Rectal smooth muscle tissue (tissue), 1 donor: ENCODE results near the gene DMBX1.

Experiments
- H3K27ac ChIP-seq: one replicate; pipeline ENCODE4 v1.7.0; 2013; ENCODE audit warnings: low read depth, low read length, inconsistent platforms
- H3K27me3 ChIP-seq: one replicate; pipeline ENCODE4 v1.7.0; 2013; ENCODE audit warnings: low read length; ENCODE audit not compliant: control insufficient read depth, insufficient read depth
- H3K36me3 ChIP-seq: one replicate; pipeline ENCODE4 v1.7.0; 2013; ENCODE audit warnings: low read length; ENCODE audit not compliant: control insufficient read depth, insufficient read depth
- H3K4me1 ChIP-seq: one replicate; pipeline ENCODE4 v1.7.0; 2013; ENCODE audit warnings: low read length; ENCODE audit not compliant: control insufficient read depth, insufficient read depth
- H3K4me3 ChIP-seq: one replicate; pipeline ENCODE4 v1.7.0; 2013; ENCODE audit warnings: low read length
- H3K9ac ChIP-seq: one replicate; pipeline ENCODE4 v1.7.0; 2013; ENCODE audit warnings: low read length

DMBX1 gene

DNA sequence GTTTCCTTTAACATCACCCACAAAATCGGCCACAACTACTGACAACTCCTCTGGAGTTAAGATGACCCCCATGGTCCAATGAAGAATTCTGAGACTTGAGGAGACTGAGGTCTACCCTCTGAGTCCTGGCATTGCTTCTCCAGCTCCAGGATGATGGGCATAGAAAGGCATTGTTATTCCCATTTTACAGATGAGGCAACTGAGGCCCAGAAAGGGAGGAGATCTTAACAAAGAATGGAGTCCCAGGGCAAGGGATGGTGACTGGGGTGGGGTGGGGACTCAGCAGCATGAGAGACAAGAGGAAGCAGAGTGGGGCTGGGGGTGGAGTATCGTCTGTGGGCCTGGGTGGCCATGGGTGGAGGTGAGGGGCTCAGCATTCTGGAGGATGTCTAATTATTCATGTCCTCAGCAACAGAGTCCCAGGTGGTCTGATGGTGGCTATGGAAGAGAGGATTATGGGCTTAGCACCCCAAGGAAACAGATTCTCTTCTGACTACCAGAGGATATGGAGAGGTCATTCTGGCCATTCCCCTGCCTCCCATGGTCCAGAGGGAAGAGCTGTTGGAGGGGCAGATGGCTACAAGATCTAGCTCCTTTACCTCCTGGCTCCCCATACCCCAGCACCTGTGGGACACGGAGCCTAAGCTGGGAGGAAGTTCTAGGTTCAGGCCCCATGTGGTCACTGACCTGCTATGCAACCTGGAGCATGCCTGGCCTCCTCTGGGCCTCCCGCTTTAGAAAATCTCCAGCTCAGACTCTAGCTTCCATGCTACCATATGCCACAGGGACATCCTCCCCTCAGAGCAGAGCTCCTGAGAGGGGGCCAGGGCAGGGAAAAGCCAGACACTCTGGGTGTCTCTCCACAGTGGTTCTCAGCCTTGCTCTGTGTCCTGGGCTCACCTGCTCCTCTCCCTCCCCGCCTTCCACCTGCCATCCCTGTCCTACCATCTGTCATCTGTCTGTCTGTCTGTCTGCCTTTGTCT is 37.4 kb upstream of the DMBX1 start:
- Histone ChIP-seq H3K27me3 (peaks cover 29% of the 10 kb centered on the region), H3K36me3 (no peaks in the 10 kb centered on the region), H3K4me1 (no peaks in the 10 kb centered on the region), H3K4me3 (no peak overlapping the region), H3K9ac (no peak overlapping the region), H3K27ac (no peak overlapping the region)

DNA sequence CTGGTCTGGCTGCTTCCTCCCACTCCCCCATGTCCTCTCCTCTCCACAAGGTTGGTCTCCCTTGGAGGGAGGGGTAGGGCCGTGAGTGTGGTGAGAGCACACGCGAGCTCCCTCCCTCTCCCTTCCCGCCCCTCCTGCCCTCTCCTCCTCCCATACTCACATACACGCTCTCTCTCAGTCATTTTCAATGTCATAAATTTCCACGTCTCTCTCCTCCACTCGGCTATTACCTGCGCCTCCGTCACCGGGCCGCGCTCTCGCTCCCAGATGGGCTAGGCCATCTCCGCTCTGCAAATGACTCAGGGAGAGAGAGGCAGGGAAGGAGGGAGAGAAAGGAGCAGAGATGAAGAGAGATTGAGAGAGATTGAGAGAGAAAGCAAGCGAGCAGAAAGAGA is 36.7 kb upstream of the DMBX1 start:
- peaks cover 23% of the 10 kb centered on the region for H3K27me3 ChIP-seq
- H3K4me3 ChIP-seq: no peak overlapping the region
- no peak overlapping the region for H3K9ac ChIP-seq
- no peak overlapping the region for H3K27ac ChIP-seq
- no peaks in the 10 kb centered on the region for H3K4me1 ChIP-seq
- no peaks in the 10 kb centered on the region for H3K36me3 ChIP-seq

DNA sequence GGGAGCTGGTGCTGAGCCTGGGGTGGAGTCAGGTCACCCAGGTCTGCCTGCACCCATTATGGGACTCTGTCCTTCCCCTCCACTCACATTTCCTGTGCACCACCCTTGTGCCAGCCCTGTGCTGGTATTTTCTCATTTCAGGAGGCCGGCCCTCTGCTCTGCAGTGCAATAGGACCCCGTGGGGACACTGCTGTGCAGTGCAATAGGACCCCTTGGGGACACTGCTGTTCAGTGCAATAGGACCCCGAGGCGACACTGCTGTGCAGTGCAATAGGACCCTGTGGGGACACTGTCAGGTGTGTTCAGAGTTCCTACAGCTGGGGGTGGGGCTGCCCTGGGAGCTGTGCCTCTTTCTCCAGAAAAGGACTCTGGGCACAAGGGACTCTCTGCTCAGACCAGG is 36.2 kb upstream of the DMBX1 start:
- Histone ChIP-seq H3K36me3 (no peaks in the 10 kb centered on the region), H3K4me1 (no peaks in the 10 kb centered on the region), H3K27ac (no peak overlapping the region), H3K9ac (no peak overlapping the region), H3K27me3 (peaks cover 22% of the 10 kb centered on the region), H3K4me3 (no peak overlapping the region)

DNA sequence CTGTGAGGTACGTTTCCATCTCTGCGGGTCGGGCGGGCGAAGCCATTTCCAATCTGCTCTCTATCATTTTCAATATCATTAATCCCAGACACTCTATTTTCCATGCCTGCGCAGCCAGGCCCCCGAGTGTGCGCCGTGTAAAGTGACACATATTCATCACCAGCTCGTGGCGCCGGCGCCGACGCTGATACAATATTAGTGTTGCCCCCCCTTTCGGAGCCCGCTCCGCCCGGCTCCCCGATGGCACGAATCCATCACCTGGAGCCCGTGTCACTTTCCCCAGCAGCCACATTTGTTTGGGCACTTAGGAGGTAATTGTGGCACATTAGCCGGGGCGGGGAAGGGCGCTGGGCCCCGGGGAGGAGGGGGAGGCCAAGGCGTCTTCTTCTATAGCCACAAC is 33.7 kb upstream of the DMBX1 start:
- Histone ChIP-seq H3K36me3 (no peaks in the 10 kb centered on the region), H3K4me1 (no peaks in the 10 kb centered on the region), H3K9ac (no peak overlapping the region), H3K27me3 (peaks cover 11% of the 10 kb centered on the region), H3K27ac (no peak overlapping the region), H3K4me3 (no peak overlapping the region)

DNA sequence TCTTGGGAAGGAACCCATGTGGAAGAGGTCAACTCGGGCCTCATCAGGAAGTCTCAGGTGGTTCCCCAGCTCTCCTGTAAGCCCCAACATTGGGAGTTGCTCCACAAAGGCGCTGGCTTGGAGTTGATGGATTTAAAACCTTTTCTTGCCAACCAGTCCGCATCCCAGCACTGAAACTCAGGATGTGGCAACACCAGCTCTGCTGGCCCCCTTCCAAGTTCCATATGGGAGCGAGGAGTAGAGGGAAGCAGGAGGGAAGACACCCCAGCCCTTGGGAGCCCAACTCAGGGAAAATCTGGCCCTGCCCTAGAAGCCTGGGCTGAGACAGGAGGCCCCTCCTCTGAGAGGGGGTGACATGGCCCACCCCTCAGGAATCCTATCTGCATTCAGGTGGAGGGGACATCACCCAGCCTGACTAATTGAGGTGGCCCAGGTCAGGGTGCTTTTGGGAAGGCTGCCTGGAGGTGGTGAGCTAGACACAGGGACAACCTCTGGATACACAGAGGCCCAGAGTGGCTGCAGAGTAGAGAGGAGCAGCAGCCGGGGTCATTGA is 33.1 kb upstream of the DMBX1 start:
- no peak overlapping the region for H3K27ac ChIP-seq
- H3K27me3 ChIP-seq: peaks cover 10% of the 10 kb centered on the region
- H3K9ac ChIP-seq: no peak overlapping the region
- no peaks in the 10 kb centered on the region for H3K36me3 ChIP-seq
- no peaks in the 10 kb centered on the region for H3K4me1 ChIP-seq
- no peak overlapping the region for H3K4me3 ChIP-seq

DNA sequence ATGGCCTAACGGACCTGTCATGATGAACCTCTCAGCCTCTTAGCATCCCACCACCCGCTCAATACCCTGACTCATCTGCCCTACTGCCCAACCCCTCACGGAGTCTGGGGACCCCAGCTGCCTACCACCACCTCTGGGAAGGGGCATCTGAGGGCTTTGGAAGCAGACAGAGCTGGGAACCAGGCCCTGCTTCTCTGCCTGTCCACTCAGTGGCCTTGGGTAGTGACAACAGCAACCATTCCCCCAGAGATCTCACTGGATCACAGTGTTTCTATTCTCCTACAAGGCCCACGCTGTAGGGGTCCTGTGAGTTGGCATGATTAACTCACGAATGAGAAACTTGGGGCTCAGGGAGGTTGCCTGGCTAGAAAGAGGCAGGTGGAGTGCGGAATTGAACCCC is 32.5 kb upstream of the DMBX1 start:
- no peaks in the 10 kb centered on the region for H3K36me3 ChIP-seq
- no peak overlapping the region for H3K9ac ChIP-seq
- no peak overlapping the region for H3K4me3 ChIP-seq
- H3K4me1 ChIP-seq: no peaks in the 10 kb centered on the region
- H3K27ac ChIP-seq: no peak overlapping the region
- peaks cover 4% of the 10 kb centered on the region for H3K27me3 ChIP-seq

DNA sequence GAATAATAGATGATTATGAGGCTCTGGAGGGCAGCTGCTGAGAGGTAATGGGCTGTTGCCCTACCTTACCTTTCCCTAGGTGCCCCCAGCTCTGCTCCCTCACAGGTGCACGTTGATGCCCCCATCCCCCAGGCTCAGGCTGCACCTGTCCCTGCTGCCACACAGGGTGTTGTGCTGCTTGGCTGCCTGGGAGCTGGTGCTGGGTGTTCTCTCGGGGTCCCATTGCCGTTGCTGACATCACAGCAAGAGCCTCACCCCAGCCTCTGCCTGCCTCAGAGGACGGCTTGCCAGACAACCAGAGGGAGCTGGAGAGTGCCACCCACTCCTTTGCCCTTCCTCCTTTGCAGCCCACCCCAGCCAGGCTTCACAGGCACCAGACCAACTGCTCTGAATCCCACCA is 31.4 kb upstream of the DMBX1 start:
- Histone ChIP-seq H3K27ac (no peak overlapping the region), H3K4me1 (no peaks in the 10 kb centered on the region), H3K27me3 (peaks cover 2% of the 10 kb centered on the region), H3K9ac (no peak overlapping the region), H3K36me3 (no peaks in the 10 kb centered on the region), H3K4me3 (no peak overlapping the region)

DNA sequence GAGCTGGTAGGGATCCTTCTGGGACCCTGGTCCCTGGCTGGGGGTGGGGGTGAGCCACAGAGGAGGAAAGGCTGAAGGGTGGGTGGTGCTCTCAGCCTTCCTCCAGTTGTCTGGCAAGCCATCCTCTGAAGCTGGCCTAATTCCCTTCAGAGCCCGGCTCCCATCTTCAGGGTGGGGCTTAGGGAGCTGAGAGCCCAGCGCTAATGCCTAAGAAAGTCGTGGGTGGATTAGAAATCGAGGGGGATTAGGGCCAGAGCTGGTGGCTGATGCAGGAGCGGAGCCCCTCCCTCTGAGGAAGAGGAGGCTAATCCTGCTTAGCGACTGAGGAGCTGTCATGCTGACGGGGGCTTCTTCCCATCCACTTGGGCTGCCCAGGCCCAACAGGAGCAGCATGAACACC is 30.8 kb upstream of the DMBX1 start:
- no peaks in the 10 kb centered on the region for H3K4me1 ChIP-seq
- no peak overlapping the region for H3K9ac ChIP-seq
- H3K27me3 ChIP-seq: peaks cover 2% of the 10 kb centered on the region
- no peaks in the 10 kb centered on the region for H3K36me3 ChIP-seq
- no peak overlapping the region for H3K4me3 ChIP-seq
- no peak overlapping the region for H3K27ac ChIP-seq

DNA sequence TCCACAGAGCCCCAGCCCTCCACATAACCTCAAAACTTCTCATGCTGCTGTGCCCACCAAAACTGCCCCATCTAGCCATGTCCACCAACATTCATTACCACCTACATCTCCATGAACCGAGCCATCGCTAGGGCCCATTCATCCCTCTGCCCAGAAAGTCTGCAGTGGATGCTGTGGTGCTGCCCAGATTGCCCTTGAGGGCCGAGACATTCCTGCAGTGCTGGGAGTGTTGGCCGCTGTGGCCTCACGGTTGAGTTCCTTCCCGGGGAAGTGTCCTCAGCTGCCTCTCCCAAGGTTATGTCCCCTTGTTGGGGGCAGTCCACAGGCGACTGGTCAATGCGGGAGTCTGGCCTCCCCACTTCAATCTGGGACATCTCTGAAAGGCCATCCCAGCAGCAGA is 30.3 kb upstream of the DMBX1 start:
- peaks cover 2% of the 10 kb centered on the region for H3K27me3 ChIP-seq
- H3K36me3 ChIP-seq: no peaks in the 10 kb centered on the region
- no peaks in the 10 kb centered on the region for H3K4me1 ChIP-seq
- H3K27ac ChIP-seq: no peak overlapping the region
- no peak overlapping the region for H3K4me3 ChIP-seq
- no peak overlapping the region for H3K9ac ChIP-seq

DNA sequence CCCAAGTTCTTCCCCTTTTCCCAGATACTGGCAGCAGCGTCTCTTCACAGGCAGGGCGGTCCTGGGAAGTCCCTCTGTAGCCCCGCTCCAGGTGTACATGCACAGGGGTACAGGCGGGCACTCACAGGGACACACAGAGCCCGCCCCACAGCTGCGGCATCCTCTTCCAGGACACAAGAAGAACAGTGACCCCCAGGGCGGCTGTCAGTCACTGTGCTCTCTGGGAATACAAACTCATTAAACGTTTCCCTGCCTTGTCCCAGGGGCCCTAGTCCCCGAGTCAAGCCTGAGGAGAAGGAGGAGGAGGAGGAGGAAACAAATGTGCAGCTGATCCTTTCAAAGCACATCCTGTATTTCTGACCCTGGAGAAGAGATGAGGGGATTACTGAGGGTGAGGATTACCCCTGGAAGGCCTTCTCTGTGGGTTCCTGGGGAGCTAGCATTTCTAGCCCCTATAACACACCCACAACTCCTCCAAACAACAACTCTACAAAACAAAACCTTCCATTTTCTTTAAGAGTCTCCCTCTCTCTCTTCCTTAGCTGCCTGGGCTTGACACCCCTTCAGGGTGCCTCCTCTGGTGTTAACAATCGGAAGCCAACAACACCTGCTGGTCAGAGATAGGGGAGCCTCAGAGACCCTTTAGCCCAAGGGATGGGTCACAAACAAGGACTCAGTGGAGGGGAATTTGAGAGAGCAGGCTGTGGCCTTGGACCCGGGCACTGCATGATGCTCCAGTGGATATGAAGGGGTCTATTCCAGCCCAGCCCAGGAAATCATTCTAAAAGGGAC is 28.4 kb upstream of the DMBX1 start:
- H3K36me3 ChIP-seq: no peaks in the 10 kb centered on the region
- no peaks in the 10 kb centered on the region for H3K4me1 ChIP-seq
- peaks cover 2% of the 10 kb centered on the region for H3K27me3 ChIP-seq
- H3K9ac ChIP-seq: no peak overlapping the region
- no peak overlapping the region for H3K27ac ChIP-seq
- no peak overlapping the region for H3K4me3 ChIP-seq

DNA sequence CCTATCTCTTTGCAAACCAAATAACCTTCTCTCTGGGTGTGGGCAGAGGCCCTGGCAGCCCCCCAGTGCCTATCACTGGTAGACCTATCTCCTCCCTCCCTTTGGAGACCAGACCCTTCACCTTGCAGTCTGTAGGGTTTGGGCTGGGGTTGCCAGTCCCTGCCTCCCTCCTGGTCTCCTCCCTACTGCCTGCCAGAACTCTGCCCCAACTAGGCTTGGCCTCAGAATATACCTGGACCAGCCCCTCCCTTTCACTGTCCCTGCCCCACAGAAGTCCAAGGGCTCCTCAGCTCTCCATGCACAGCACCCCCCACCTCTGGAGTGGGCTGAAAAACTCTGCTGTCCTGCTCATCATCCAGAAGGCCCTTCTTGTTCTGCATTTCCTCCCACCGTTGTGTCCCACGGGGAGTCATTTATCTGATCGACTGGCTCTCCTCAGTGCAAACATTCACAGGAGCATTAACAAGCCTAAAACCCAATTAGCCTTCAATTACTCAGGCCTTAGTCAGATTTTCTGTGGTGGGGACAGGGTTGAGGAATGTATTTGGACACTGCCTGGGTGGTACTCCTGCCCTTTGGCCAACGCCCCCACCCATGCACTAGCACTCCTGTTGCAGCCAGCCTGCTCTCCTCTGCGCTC is 27.7 kb upstream of the DMBX1 start:
- Histone ChIP-seq H3K9ac (no peak overlapping the region), H3K4me3 (no peak overlapping the region), H3K27me3 (peaks cover 2% of the 10 kb centered on the region), H3K27ac (no peak overlapping the region), H3K4me1 (peaks cover 2% of the 10 kb centered on the region), H3K36me3 (no peaks in the 10 kb centered on the region)

DNA sequence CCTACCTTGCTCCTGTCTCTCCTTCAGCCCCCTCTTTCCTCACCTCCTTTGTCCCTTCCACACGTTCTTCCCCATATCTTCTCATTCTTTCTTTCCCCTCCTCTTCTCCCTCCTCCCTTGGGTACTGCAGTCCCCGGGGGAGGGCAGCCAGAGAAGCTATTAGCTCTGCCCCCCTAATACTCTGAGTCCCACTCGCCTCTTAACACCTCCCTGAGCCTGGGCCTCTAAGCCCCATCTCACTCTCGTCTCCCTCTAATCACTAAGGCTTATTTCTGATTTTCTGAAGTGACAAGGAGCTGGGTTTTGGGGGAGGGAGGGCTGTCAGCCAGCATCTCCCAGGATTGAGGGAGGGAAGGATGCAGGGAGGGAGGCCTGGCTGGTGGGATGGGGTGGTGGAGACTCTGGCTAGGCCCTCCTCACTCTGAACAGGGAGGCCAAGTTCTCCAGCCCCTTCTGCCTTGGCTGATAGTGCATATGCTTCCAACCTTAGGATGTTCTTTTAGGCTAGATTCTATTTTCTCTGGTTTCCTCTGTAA is 25.6 kb upstream of the DMBX1 start:
- Histone ChIP-seq H3K27me3 (peaks cover 5% of the 10 kb centered on the region), H3K9ac (no peak overlapping the region), H3K36me3 (no peaks in the 10 kb centered on the region), H3K4me1 (peaks cover 3% of the 10 kb centered on the region), H3K27ac (no peak overlapping the region), H3K4me3 (no peak overlapping the region)
